ENCODE measurements around the gene TMEM59L. TPM values are rescaled to one million over a fixed set of nuclear protein-coding genes. Genes with fewer than 3 reads are reported as not detected.
A peak's percentile ranks its signal among the peaks of the same experiment; 100 is the strongest.

The TMEM59L gene
- total and polyA plus RNA-seq, 2 of the 13 experiments (the other 11 are each of a cell fraction or from before 2014, with no cell fraction given): 0.97 to 5.5 TPM

DNA sequence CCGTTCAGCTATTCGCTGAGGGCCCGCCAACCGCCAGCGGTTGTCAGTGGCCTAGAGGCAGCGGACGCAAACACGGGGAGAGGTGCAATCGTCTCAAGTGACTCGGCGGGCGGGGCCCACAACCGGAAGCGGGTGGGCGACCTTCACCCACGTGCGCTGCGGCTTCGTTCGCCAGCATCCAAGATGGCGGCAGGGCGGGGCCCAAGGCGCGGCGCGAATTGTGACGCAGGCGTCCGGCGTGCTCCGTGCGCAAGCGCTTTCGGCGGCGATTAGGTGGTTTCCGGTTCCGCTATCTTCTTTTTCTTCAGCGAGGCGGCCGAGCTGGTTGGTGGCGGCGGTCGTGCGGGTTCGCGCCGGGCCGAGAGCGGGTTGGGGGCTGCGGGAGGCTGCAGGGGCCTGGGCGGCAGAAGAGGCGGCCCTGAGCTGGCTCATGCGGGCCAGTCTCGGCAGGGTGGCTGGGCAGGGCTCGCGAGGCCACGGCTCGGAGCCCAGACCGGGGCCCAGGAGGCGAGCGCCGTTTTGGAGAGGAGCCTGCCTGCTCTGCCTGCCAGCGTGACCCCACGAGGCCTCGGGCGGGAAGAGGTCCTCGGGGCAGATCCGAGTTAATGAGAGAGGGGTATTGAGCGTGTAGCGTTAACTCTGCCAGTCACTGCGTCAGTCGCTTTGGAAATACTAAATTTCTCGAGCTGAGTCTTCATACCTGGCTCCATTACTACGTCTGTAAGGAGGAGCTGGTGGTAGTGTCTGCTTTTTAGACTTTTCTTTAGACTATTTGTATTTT, 40.9 kb upstream of the TMEM59L start, which contains the start of gene UBA52 (continued):
- TF ChIP-seq U2AF1 (optimal IDR thresholded peaks at IDR 0.05; ENCODE audit: low read depth, low read length) (peak; percentile 54), FOXC1 (CRISPR knock-in tag; IDR thresholded peaks at IDR 0.05; ENCODE audit: borderline replicate concordance) (peak; percentile 86), ZNF749 (CRISPR knock-in tag; IDR thresholded peaks at IDR 0.05; ENCODE audit: borderline replicate concordance) (no peak; the same call in 1 of the 2 replicates), TMF1 (CRISPR knock-in tag; IDR thresholded peaks at IDR 0.05; ENCODE audit: low read depth) (no peak), MEIS2 (CRISPR knock-in tag; IDR thresholded peaks at IDR 0.05) (peak; percentile 88; the same call in 1 of the 2 replicates), SYNCRIP (IDR thresholded peaks at IDR 0.05; ENCODE audit: insufficient read depth, low read depth, low read length) (no peak), ZMYM4 (CRISPR knock-in tag; IDR thresholded peaks at IDR 0.05) (peak; percentile 89; the same call in 1 of the 2 replicates), MIER2 (CRISPR knock-in tag; IDR thresholded peaks at IDR 0.05) (peak; percentile 59; the same call in 1 of the 2 replicates), ZNF317 (CRISPR knock-in tag; IDR thresholded peaks at IDR 0.05) (no peak), HDAC6 (IDR thresholded peaks at IDR 0.05; ENCODE audit: low read depth, low read length) (no peak), ZSCAN25 (CRISPR knock-in tag; IDR thresholded peaks at IDR 0.05) (peak; percentile 87), ZNF451 (CRISPR knock-in tag; IDR thresholded peaks at IDR 0.05) (peak; percentile 78; the same call in 1 of the 2 replicates), TAF15 (IDR thresholded peaks at IDR 0.05; ENCODE audit: low read depth, low read length, poor library complexity, severe bottlenecking) (no peak), NFIC (IDR thresholded peaks at IDR 0.05; ENCODE audit: low read length) (no peak), STAG1 (CRISPR knock-in tag; IDR thresholded peaks at IDR 0.05) (peak; percentile 44), CCDC6 (CRISPR knock-in tag; IDR thresholded peaks at IDR 0.05) (peak; percentile 67; the same call in 1 of the 2 replicates), GFI1 (CRISPR knock-in tag; IDR thresholded peaks at IDR 0.05; ENCODE audit: borderline replicate concordance) (peak; percentile 59; the same call in 1 of the 2 replicates), ETS1 (CRISPR knock-in tag; IDR thresholded peaks at IDR 0.05) (0 out of 2 replicates have a peak, but pooled peaks have one; percentile 48), ZNF747 (CRISPR knock-in tag; IDR thresholded peaks at IDR 0.05; ENCODE audit: borderline replicate concordance) (peak; percentile 47; the same call in 1 of the 2 replicates)
- TF ChIP-seq, protein P1, sequence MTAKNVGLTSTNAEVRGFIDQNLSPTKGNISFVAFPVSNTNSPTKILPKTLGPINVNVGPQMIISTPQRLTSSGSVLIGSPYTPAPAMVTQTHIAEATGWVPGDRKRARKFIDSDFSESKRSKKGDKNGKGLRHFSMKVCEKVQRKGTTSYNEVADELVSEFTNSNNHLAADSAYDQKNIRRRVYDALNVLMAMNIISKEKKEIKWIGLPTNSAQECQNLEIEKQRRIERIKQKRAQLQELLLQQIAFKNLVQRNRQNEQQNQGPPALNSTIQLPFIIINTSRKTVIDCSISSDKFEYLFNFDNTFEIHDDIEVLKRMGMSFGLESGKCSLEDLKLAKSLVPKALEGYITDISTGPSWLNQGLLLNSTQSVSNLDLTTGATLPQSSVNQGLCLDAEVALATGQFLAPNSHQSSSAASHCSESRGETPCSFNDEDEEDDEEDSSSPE (CRISPR knock-in tag; IDR thresholded peaks at IDR 0.05): peak; percentile 94
- TF ChIP-seq, protein P2, sequence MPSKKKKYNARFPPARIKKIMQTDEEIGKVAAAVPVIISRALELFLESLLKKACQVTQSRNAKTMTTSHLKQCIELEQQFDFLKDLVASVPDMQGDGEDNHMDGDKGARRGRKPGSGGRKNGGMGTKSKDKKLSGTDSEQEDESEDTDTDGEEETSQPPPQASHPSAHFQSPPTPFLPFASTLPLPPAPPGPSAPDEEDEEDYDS (CRISPR knock-in tag; IDR thresholded peaks at IDR 0.05): peak; percentile 82
